Activated T-cell treated with anti-CD3 and anti-CD28 coated beads, Interleukin-2, amount 50 U/mL, for 24 hours (primary cell): ENCODE data around the gene HTRA3.
A peak's percentile ranks its signal among the peaks of the same experiment; 100 is the strongest.

ENCODE experiments used
- DNase-seq: peaks from one replicate; pipeline ENCODE4 v3.0.0-alpha.2; 2020
- H3K27ac Mint-ChIP-seq: 2 replicates; pipeline ENCODE4 v1.8.0; 2020; ENCODE audit warnings: mild to moderate bottlenecking, mixed read lengths
- H3K27me3 Mint-ChIP-seq: 2 replicates; pipeline ENCODE4 v1.8.0; 2020; ENCODE audit warnings: mixed read lengths
- H3K36me3 Mint-ChIP-seq: 2 replicates; pipeline ENCODE4 v1.8.0; 2020; ENCODE audit warnings: low read depth, mixed read lengths
- H3K4me1 Mint-ChIP-seq: 2 replicates; pipeline ENCODE4 v1.8.0; 2020; ENCODE audit warnings: low read depth, mixed read lengths
- H3K4me3 Mint-ChIP-seq: 2 replicates; pipeline ENCODE4 v1.8.0; 2020; ENCODE audit warnings: mild to moderate bottlenecking, moderate library complexity, mixed read lengths
- H3K9me3 Mint-ChIP-seq: 2 replicates; pipeline ENCODE4 v1.8.0; 2020; ENCODE audit warnings: mixed read lengths

The HTRA3 gene

GRCh38 chr4:8350841-8351461, 81.4 kb downstream of the HTRA3 start:
- peaks cover 8% of the 10 kb centered on the region for H3K27me3 Mint-ChIP-seq
- no peak overlapping the region for H3K4me3 Mint-ChIP-seq
- peak; percentile 8 for DNase-seq
- H3K9me3 Mint-ChIP-seq: peaks cover 3% of the 10 kb centered on the region
- H3K36me3 Mint-ChIP-seq: no peaks in the 10 kb centered on the region
- H3K4me1 Mint-ChIP-seq: no peaks in the 10 kb centered on the region
- H3K27ac Mint-ChIP-seq: no peak overlapping the region

- Mint-ChIP-seq H3K27me3 (peaks cover 8% of the 10 kb centered on the region), H3K36me3 (no peaks in the 10 kb centered on the region), H3K27ac (no peak overlapping the region), H3K9me3 (peaks cover 3% of the 10 kb centered on the region), H3K4me3 (no peak overlapping the region), H3K4me1 (no peaks in the 10 kb centered on the region)
- DNase-seq: peak; percentile 3
Measured at GRCh38 chr4:8351931-8352367, 82.4 kb downstream of the HTRA3 start.

- Mint-ChIP-seq H3K36me3 (no peaks in the 10 kb centered on the region), H3K27me3 (peaks cover 8% of the 10 kb centered on the region), H3K4me1 (no peaks in the 10 kb centered on the region), H3K27ac (no peak overlapping the region), H3K9me3 (peaks cover 3% of the 10 kb centered on the region), H3K4me3 (no peak overlapping the region)
- peak; percentile 7 for DNase-seq
Measured at GRCh38 chr4:8352368-8353157, 83.0 kb downstream of the HTRA3 start.

GRCh38 chr4:8353158-8353669, 83.7 kb downstream of the HTRA3 start:
- DNase-seq: no peak
- Mint-ChIP-seq H3K9me3 (peaks cover 3% of the 10 kb centered on the region), H3K27ac (no peak overlapping the region), H3K4me1 (no peaks in the 10 kb centered on the region), H3K27me3 (peaks cover 8% of the 10 kb centered on the region), H3K4me3 (no peak overlapping the region), H3K36me3 (no peaks in the 10 kb centered on the region)

GRCh38 chr4:8353912-8354453, 84.4 kb downstream of the HTRA3 start:
- peaks cover 8% of the 10 kb centered on the region for H3K27me3 Mint-ChIP-seq
- no peak overlapping the region for H3K4me3 Mint-ChIP-seq
- no peak overlapping the region for H3K27ac Mint-ChIP-seq
- peaks cover 3% of the 10 kb centered on the region for H3K9me3 Mint-ChIP-seq
- H3K36me3 Mint-ChIP-seq: no peaks in the 10 kb centered on the region
- DNase-seq: no peak
- H3K4me1 Mint-ChIP-seq: no peaks in the 10 kb centered on the region

GRCh38 chr4:8355306-8355705, 85.8 kb downstream of the HTRA3 start:
- Mint-ChIP-seq H3K27me3 (peaks cover 6% of the 10 kb centered on the region), H3K27ac (no peak overlapping the region), H3K36me3 (no peaks in the 10 kb centered on the region), H3K9me3 (peaks cover 3% of the 10 kb centered on the region), H3K4me3 (no peak overlapping the region), H3K4me1 (no peaks in the 10 kb centered on the region)
- DNase-seq: no peak

- no peaks in the 10 kb centered on the region for H3K36me3 Mint-ChIP-seq
- H3K4me3 Mint-ChIP-seq: no peak overlapping the region
- no peaks in the 10 kb centered on the region for H3K27me3 Mint-ChIP-seq
- no peak overlapping the region for H3K27ac Mint-ChIP-seq
- no peaks in the 10 kb centered on the region for H3K4me1 Mint-ChIP-seq
- DNase-seq: no peak
- H3K9me3 Mint-ChIP-seq: peaks cover 3% of the 10 kb centered on the region
Measured at GRCh38 chr4:8355864-8356565, 86.5 kb downstream of the HTRA3 start.
